Measurements from ENCODE around the gene SPSB2. TPM values are rescaled to one million over a fixed set of nuclear protein-coding genes. Genes with fewer than 3 reads are reported as not detected.

SPSB2 gene
- total and polyA plus RNA-seq, 12 donors: 2.5 to 24.5 (median 16.0) TPM

- Histone ChIP-seq H3K36me3 (replicated peaks in 1 of 2) (peaks cover 0 to 20% of the 10 kb centered on the region in 2 donors), H3K4me3 (peak within 1 kb of the TSS in 3 of 4 donors; percentile 63 to 69 (median 67)), H3K27ac (peak within 1 kb of the TSS; percentile 84 to 98 (median 95)), H3K9me3 (replicated peaks in 1 of 3) (no peaks in the 10 kb centered on the region), H3K27me3 (no peaks in the 10 kb centered on the region), H3K4me1 (replicated peaks in 1 of 2) (peaks cover 13 to 24% of the 10 kb centered on the region in 2 donors)
- DNase-seq: peak; percentile 98 to 100 (median 99)
- intact Hi-C loops (cut with DNase I): no loop called here
- peak; percentile 46 to 80 for TF ChIP-seq POLR2A (IDR thresholded peaks at IDR 0.05)
- no peak for TF ChIP-seq CTCF (IDR thresholded peaks at IDR 0.05)
- WGBS, 4 donors: 0 to 1% (median 0%) methylated on average over 6 to 65 of the region's 65 CpGs
These were observed 21.0 kb downstream of the SPSB2 start, which contains the start of gene USP5 for GRCh38 chr12:6851921-6852650. Gene USP5, plus strand, starts transcription at chr12:6852150. Its CDS starts 30 bp downstream, at chr12:6852180.

GRCh38 chr12:6851153-6851920 lies 21.8 kb downstream of the SPSB2 start, which contains the start of gene CDCA3:
Gene CDCA3, minus strand, starts transcription at chr12:6851286. Its CDS starts 334 bp downstream, at chr12:6850952.
- intact Hi-C loops (cut with DNase I): no loop called here
- peak; percentile 96 to 99 (median 98) for DNase-seq
- Histone ChIP-seq H3K27ac (peak within 1 kb of the TSS; percentile 84 to 98 (median 95)), H3K4me1 (replicated peaks in 1 of 2) (peaks cover 13 to 24% of the 10 kb centered on the region in 2 donors), H3K4me3 (peak within 1 kb of the TSS in 3 of 4 donors; percentile 57 to 67 (median 63)), H3K36me3 (replicated peaks in 1 of 2) (peaks cover 0 to 13% of the 10 kb centered on the region in 2 donors), H3K27me3 (no peaks in the 10 kb centered on the region), H3K9me3 (replicated peaks in 1 of 3) (no peaks in the 10 kb centered on the region)
- peak; percentile 88 to 94 for TF ChIP-seq POLR2A (IDR thresholded peaks at IDR 0.05)
- TF ChIP-seq CTCF (IDR thresholded peaks at IDR 0.05): peak in 1 of 6 experiments; percentile 21
- 0 to 1% (median 1%) methylated on average over 31 to 37 of the region's 37 CpGs for WGBS, 4 donors

GRCh38 chr12:6850796-6851152 lies 22.3 kb downstream of the SPSB2 start:
- Histone ChIP-seq H3K27me3 (no peaks in the 10 kb centered on the region), H3K4me3 (peak overlapping the region in 1 of 4 donors; percentile 63), H3K27ac (peak overlapping the region in 3 of 5 donors; percentile 84 to 98 (median 95)), H3K36me3 (replicated peaks in 1 of 2) (peaks cover 0 to 7% of the 10 kb centered on the region in 2 donors), H3K9me3 (replicated peaks in 1 of 3) (no peaks in the 10 kb centered on the region), H3K4me1 (replicated peaks in 1 of 2) (peaks cover 13 to 24% of the 10 kb centered on the region in 2 donors)
- intact Hi-C loops (cut with DNase I): no loop called here
- DNase-seq: peak in 3 of 7 donors; percentile 84 to 91 (median 88)
- 19 to 46% (median 35%) methylated on average over 4 to 16 of the region's 16 CpGs for WGBS, 4 donors
- TF ChIP-seq CTCF (IDR thresholded peaks at IDR 0.05): no peak
- TF ChIP-seq POLR2A (IDR thresholded peaks at IDR 0.05): no peak

GRCh38 chr12:6849976-6850560 lies 23.0 kb downstream of the SPSB2 start:
- H3K27me3 ChIP-seq: no peaks in the 10 kb centered on the region
- no peak for TF ChIP-seq CTCF (IDR thresholded peaks at IDR 0.05)
- no peak for TF ChIP-seq POLR2A (IDR thresholded peaks at IDR 0.05)
- no peak for DNase-seq
- no peaks in the 10 kb centered on the region for H3K36me3 ChIP-seq (replicated peaks in 1 of 2)
- H3K27ac ChIP-seq: no peak overlapping the region
- peaks cover 13 to 24% of the 10 kb centered on the region in 2 donors for H3K4me1 ChIP-seq (replicated peaks in 1 of 2)
- WGBS, 4 donors: 78 to 86% (median 82%) methylated on average over 8 to 10 of the region's 10 CpGs
- H3K9me3 ChIP-seq (replicated peaks in 1 of 3): no peaks in the 10 kb centered on the region
- intact Hi-C loops (cut with DNase I): no loop called here
- H3K4me3 ChIP-seq: no peak overlapping the region

All from adrenal gland (tissue), 12 donors.